CD14-positive monocyte (primary cell): Measurements from ENCODE around the gene TSPAN13. TPM values are rescaled to one million over a fixed set of nuclear protein-coding genes. Genes with fewer than 3 reads are reported as not detected.

Experiments
- DNase-seq, 3 donors: peaks; one replicate each; pipeline ENCODE4 v3.0.0-alpha.2; 2011 to 2022
- H2AFZ ChIP-seq: 2 replicates; pipeline ENCODE4 v1.6.0; 2012; ENCODE audit warnings: mild to moderate bottlenecking, low read depth, low read length, inconsistent platforms; ENCODE audit not compliant: insufficient read depth, poor library complexity, severe bottlenecking
- H3K27ac ChIP-seq, 2 donors: 1 replicate in 1 of 2; 2 replicates in 1 of 2; pipeline ENCODE4 v1.5.1; 2012 to 2013; ENCODE audit warnings: low read length in 2 of 2, control low read depth in 1 of 2, inconsistent platforms in 1 of 2, low read depth in 1 of 2, mild to moderate bottlenecking in 1 of 2
- H3K27me3 ChIP-seq, 2 donors: one replicate each; pipeline versions ENCODE4 v1.6.0 to v1.6.1; 2011 to 2013; ENCODE audit warnings: low read length in 2 of 2; ENCODE audit not compliant: control insufficient read depth in 2 of 2, insufficient read depth in 2 of 2
- H3K36me3 ChIP-seq, 2 donors: replicated peaks in 1 of 2; 1 replicate in 1 of 2; 2 replicates in 1 of 2; pipeline versions ENCODE4 v1.5.1 to v1.6.1; 2012 to 2013; ENCODE audit warnings: low read length in 2 of 2, control low read depth in 1 of 2, inconsistent platforms in 1 of 2, mild to moderate bottlenecking in 1 of 2; ENCODE audit not compliant: insufficient read depth in 2 of 2, control insufficient read depth in 1 of 2
- H3K4me1 ChIP-seq, 2 donors: 1 replicate in 1 of 2; 2 replicates in 1 of 2; pipeline versions ENCODE4 v1.5.1 to v1.6.1; 2012 to 2013; ENCODE audit warnings: low read length in 2 of 2, control low read depth in 1 of 2, inconsistent platforms in 1 of 2, mild to moderate bottlenecking in 1 of 2, moderate library complexity in 1 of 2; ENCODE audit not compliant: insufficient read depth in 2 of 2, control insufficient read depth in 1 of 2
- H3K4me2 ChIP-seq: replicated peaks from 2 replicates; pipeline ENCODE3; 2012; ENCODE audit warnings: low read length, moderate library complexity, mild to moderate bottlenecking; ENCODE audit not compliant: poor library complexity, severe bottlenecking; ENCODE audit errors: extremely low read depth
- H3K4me3 ChIP-seq, 3 experiments: fragments of 200-600 bp in 1 of 3; sonication (generic) in 1 of 3; replicated peaks in 1 of 3; 1 replicate in 2 of 3; 2 replicates in 1 of 3; pipeline ENCODE4 v1.5.1; 2011 to 2013; ENCODE audit warnings: low read length in 3 of 3, mild to moderate bottlenecking in 3 of 3, control low read depth in 2 of 3, low read depth in 2 of 3, inconsistent platforms in 1 of 3, moderate library complexity in 1 of 3
- H3K79me2 ChIP-seq: 2 replicates; pipeline ENCODE4 v1.6.0; 2012; ENCODE audit warnings: mild to moderate bottlenecking, control low read depth, inconsistent platforms, low read length, moderate library complexity; ENCODE audit not compliant: insufficient read depth
- H3K9ac ChIP-seq: 2 replicates; pipeline ENCODE4 v1.6.0; 2017; ENCODE audit warnings: low read length, mild to moderate bottlenecking; ENCODE audit not compliant: insufficient read depth, poor library complexity, severe bottlenecking
- H3K9me3 ChIP-seq, 2 donors: replicated peaks in 1 of 2; 1 replicate in 1 of 2; 2 replicates in 1 of 2; pipeline versions ENCODE4 v1.5.1 to v1.6.1; 2012 to 2013; ENCODE audit warnings: low read length in 2 of 2, control low read depth in 1 of 2; ENCODE audit not compliant: control insufficient read depth in 1 of 2, insufficient read depth in 1 of 2
- H4K20me1 ChIP-seq: 2 replicates; pipeline ENCODE4 v1.6.0; 2012; ENCODE audit warnings: mild to moderate bottlenecking, low read length, control low read depth, moderate library complexity; ENCODE audit not compliant: insufficient read depth
- H3K27ac Mint-ChIP-seq, 7 donors: one replicate each; pipeline ENCODE4 v1.8.0; 2020; ENCODE audit warnings: mild to moderate bottlenecking in 7 of 7, mixed read lengths in 7 of 7, moderate library complexity in 6 of 7, inconsistent platforms in 2 of 7
- H3K27me3 Mint-ChIP-seq, 3 donors: one replicate each; pipeline ENCODE4 v1.8.0; 2021 to 2022; ENCODE audit warnings: low read depth in 3 of 3, mild to moderate bottlenecking in 3 of 3, mixed read lengths in 3 of 3, moderate library complexity in 3 of 3, inconsistent platforms in 1 of 3
- H3K36me3 Mint-ChIP-seq, 2 donors: one replicate each; pipeline ENCODE4 v1.8.0; 2020; ENCODE audit warnings: mixed read lengths in 2 of 2, inconsistent platforms in 1 of 2, mild to moderate bottlenecking in 1 of 2
- H3K4me1 Mint-ChIP-seq: one replicate; pipeline ENCODE4 v1.8.0; 2020; ENCODE audit warnings: mild to moderate bottlenecking, mixed read lengths
- H3K4me3 Mint-ChIP-seq, 2 donors: one replicate each; pipeline ENCODE4 v1.8.0; 2020; ENCODE audit warnings: mild to moderate bottlenecking in 2 of 2, mixed read lengths in 2 of 2, moderate library complexity in 1 of 2
- H3K9me3 Mint-ChIP-seq, 7 donors: one replicate each; pipeline ENCODE4 v1.8.0; 2020 to 2022; ENCODE audit warnings: mixed read lengths in 7 of 7, mild to moderate bottlenecking in 6 of 7, moderate library complexity in 6 of 7, inconsistent platforms in 2 of 7
- WGBS: methylation state at CpG from one replicate; pipeline ENCODE4 v1.1.5; 2013; ENCODE audit warnings: missing lambda C conversion rate; ENCODE audit not compliant: insufficient coverage; 5-methylcytosine and 5-hydroxymethylcytosine counted together
- intact Hi-C, 2 donors: fragments of 100-400 bp; cut with micrococcal nuclease; formaldehyde crosslinking; loops; one replicate each; pipeline versions ENCODE4 v1.15.0 to v1.15.1; 2023
- polyA plus RNA-seq, 3 donors: library from polyadenylated mRNA; depleted of rRNA in 1 of 3; unstranded in 2 of 3; stranded (reverse) in 1 of 3; fragments of 300-500 nt in 2 of 3; fragments of >200 nt in 1 of 3; fragmentation: Illumina TruSeq in 2 of 3; gene quantifications; 1 replicate in 2 of 3; 2 replicates in 1 of 3; pipeline ENCODE4 v1.2.3, GENCODE V29; 2012 to 2021
- TF ChIP-seq, protein P1 (sequence below): fragments of 200-600 bp; IDR thresholded peaks from one replicate; pipeline ENCODE4 v1.8.0; 2022; ENCODE audit warnings: antibody characterized with exemption, mild to moderate bottlenecking

Gene TSPAN13
- polyA plus RNA-seq, 3 donors = 0.09 to 0.17 (median 0.16) TPM

DNA sequence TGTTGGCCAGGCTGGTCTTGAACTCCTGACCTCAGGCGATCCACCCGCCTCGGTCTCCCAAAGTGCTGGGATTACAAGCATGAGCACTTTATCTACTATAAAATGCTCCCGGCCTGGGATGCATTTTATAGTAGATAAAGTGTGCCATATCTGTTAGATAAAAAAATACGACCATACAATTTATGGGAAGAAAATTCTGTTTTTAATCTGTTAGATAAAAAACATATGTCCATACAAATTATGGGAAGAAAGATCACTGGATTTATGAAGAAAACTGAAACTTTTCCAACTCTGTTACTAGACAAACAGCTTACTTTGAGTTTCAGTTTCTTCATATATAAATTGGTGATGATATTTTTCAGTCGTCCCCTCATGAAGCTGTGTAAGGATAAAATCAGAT is 4.5 kb downstream of the TSPAN13 start:
- H3K4me3 ChIP-seq = no peak overlapping the region
- no peak overlapping the region for H3K9ac ChIP-seq
- peaks cover 0 to 3% (median 2%) of the 10 kb centered on the region in 7 donors for H3K9me3 Mint-ChIP-seq
- peaks cover 16% of the 10 kb centered on the region for H3K4me1 Mint-ChIP-seq
- no peak overlapping the region for H3K4me2 ChIP-seq
- peaks cover 0 to 1% of the 10 kb centered on the region in 2 donors for H3K36me3 Mint-ChIP-seq
- H3K27me3 Mint-ChIP-seq = peaks cover 14 to 20% (median 18%) of the 10 kb centered on the region in 3 donors
- intact Hi-C loops = no loop called here
- no peak overlapping the region for H3K4me3 Mint-ChIP-seq
- H3K79me2 ChIP-seq = no peaks in the 10 kb centered on the region
- no peak for DNase-seq
- H4K20me1 ChIP-seq = no peaks in the 10 kb centered on the region
- no CpG with 5 or more reads among the region's 6 CpGs for whole genome bisulfite sequencing
- peaks cover 13 to 22% of the 10 kb centered on the region in 2 donors for H3K4me1 ChIP-seq
- TF ChIP-seq, protein P1, sequence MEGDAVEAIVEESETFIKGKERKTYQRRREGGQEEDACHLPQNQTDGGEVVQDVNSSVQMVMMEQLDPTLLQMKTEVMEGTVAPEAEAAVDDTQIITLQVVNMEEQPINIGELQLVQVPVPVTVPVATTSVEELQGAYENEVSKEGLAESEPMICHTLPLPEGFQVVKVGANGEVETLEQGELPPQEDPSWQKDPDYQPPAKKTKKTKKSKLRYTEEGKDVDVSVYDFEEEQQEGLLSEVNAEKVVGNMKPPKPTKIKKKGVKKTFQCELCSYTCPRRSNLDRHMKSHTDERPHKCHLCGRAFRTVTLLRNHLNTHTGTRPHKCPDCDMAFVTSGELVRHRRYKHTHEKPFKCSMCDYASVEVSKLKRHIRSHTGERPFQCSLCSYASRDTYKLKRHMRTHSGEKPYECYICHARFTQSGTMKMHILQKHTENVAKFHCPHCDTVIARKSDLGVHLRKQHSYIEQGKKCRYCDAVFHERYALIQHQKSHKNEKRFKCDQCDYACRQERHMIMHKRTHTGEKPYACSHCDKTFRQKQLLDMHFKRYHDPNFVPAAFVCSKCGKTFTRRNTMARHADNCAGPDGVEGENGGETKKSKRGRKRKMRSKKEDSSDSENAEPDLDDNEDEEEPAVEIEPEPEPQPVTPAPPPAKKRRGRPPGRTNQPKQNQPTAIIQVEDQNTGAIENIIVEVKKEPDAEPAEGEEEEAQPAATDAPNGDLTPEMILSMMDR = no peak
- H3K27ac ChIP-seq = no peak overlapping the region
- H3K36me3 ChIP-seq = no peaks in the 10 kb centered on the region
- H3K27me3 ChIP-seq = peaks cover 7 to 24% of the 10 kb centered on the region in 2 donors
- no peak overlapping the region for H3K27ac Mint-ChIP-seq
- H3K9me3 ChIP-seq = no peaks in the 10 kb centered on the region
- H2AFZ ChIP-seq = no peak overlapping the region

- H2AFZ ChIP-seq = no peak overlapping the region
- H3K9me3 Mint-ChIP-seq = peaks cover 0 to 3% (median 2%) of the 10 kb centered on the region in 7 donors
- TF ChIP-seq, protein P1 = no peak
- intact Hi-C loops = no loop called here
- H3K4me2 ChIP-seq = no peak overlapping the region
- no peaks in the 10 kb centered on the region for H3K36me3 ChIP-seq
- no peak overlapping the region for H3K9ac ChIP-seq
- no peaks in the 10 kb centered on the region for H3K9me3 ChIP-seq
- no peak overlapping the region for H3K4me3 Mint-ChIP-seq
- peaks cover 13% of the 10 kb centered on the region for H3K4me1 Mint-ChIP-seq
- no peak overlapping the region for H3K4me3 ChIP-seq
- H3K27me3 ChIP-seq = peaks cover 7 to 22% of the 10 kb centered on the region in 2 donors
- DNase-seq = no peak
- H3K36me3 Mint-ChIP-seq = no peaks in the 10 kb centered on the region
- H3K27ac Mint-ChIP-seq = no peak overlapping the region
- peaks cover 12 to 18% (median 17%) of the 10 kb centered on the region in 3 donors for H3K27me3 Mint-ChIP-seq
- H3K4me1 ChIP-seq = peaks cover 8 to 13% of the 10 kb centered on the region in 2 donors
- H3K79me2 ChIP-seq = no peaks in the 10 kb centered on the region
- 100% methylated on average over 4 of the region's 10 CpGs for WGBS
- H3K27ac ChIP-seq = no peak overlapping the region
- no peaks in the 10 kb centered on the region for H4K20me1 ChIP-seq
These were observed 5.4 kb downstream of the TSPAN13 start for GRCh38 chr7:16758631-16759611.
